Sigmoid colon (tissue), 7 donors: Measurements from ENCODE around the gene PLA1A. TPM values are rescaled to one million over a fixed set of nuclear protein-coding genes. Genes with fewer than 3 reads are reported as not detected.

Source experiments
- polyA plus RNA-seq, 3 donors: library from polyadenylated mRNA; stranded (reverse); fragments of 200-250 nt; gene quantifications; one replicate each; pipeline ENCODE4 v1.2.3, GENCODE V29; 2013
- total RNA-seq, 4 donors: library from RNA; depleted of rRNA; stranded (reverse); fragments of >200 nt; gene quantifications; one replicate each; pipeline ENCODE4 v1.1.0, GENCODE V29; 2016
- donor health status: healthy with polysubstance abuse.
- donor health status: Bipolar disorder and iron deficiency.
- donor health status: healthy.

PLA1A gene
- total and polyA plus RNA-seq, 7 donors: 0.69 to 4.6 (median 2.1) TPM; not detected in 1

Other genes starting within 250 kb of the PLA1A start
- 10 to 100 TPM; 14.8 to 48.5 (median 20.1) TPM for gene TMEM39A, start 134.3 kb upstream of the PLA1A start, total RNA-seq
- 1 to 10 TPM; 1.4 to 9.4 (median 6.0) TPM for gene TMEM39A, start 134.3 kb upstream of the PLA1A start, polyA plus RNA-seq
- gene POGLUT1, start 128.9 kb upstream of the PLA1A start, total RNA-seq: 10 to 100 TPM; 10.0 to 14.1 (median 11.4) TPM
- gene POGLUT1, start 128.9 kb upstream of the PLA1A start, polyA plus RNA-seq: 1 to 10 TPM; 2.4 to 8.3 (median 3.7) TPM
- gene TIMMDC1, start 99.3 kb upstream of the PLA1A start, total RNA-seq: 10 to 100 TPM; 37.6 to 59.6 (median 53.1) TPM
- 10 to 100 TPM; 51.7 to 77.2 (median 63.8) TPM for gene TIMMDC1, start 99.3 kb upstream of the PLA1A start, polyA plus RNA-seq
- 1 to 10 TPM in 1 of 4 donors, under 1 TPM in 1, not detected in 2; 0.27 to 2.2 TPM for gene CD80, start 38.3 kb upstream of the PLA1A start, total RNA-seq
- 1 to 10 TPM in 2 of 3 donors, not detected in 1; 1.2 to 2.0 TPM for gene CD80, start 38.3 kb upstream of the PLA1A start, polyA plus RNA-seq
- 10 to 100 TPM in 1 of 4 donors, 1 to 10 TPM in 3; 6.3 to 11.6 (median 9.7) TPM for gene ADPRH, start 18.4 kb upstream of the PLA1A start, total RNA-seq
- 1 to 10 TPM; 1.2 to 7.2 (median 2.8) TPM for gene ADPRH, start 18.4 kb upstream of the PLA1A start, polyA plus RNA-seq
- gene POPDC2, start 62.7 kb downstream of the PLA1A start, total RNA-seq: 100 to 1,000 TPM in 3 of 4 donors, 10 to 100 TPM in 1; 86.6 to 203 (median 169) TPM
- gene POPDC2, start 62.7 kb downstream of the PLA1A start, polyA plus RNA-seq: 10 to 100 TPM in 1 of 3 donors, 1 to 10 TPM in 2; 1.2 to 13.1 (median 3.6) TPM
- 10 to 100 TPM; 19.0 to 61.4 (median 42.4) TPM for gene COX17, start 79.5 kb downstream of the PLA1A start, total RNA-seq
- gene COX17, start 79.5 kb downstream of the PLA1A start, polyA plus RNA-seq: 100 to 1,000 TPM; 125 to 267 (median 241) TPM
- gene CFAP91, start 105.1 kb downstream of the PLA1A start, total RNA-seq: 10 to 100 TPM in 2 of 4 donors, 1 to 10 TPM in 2; 1.4 to 11.8 (median 8.8) TPM
- 1 to 10 TPM in 1 of 3 donors, under 1 TPM in 2; 0.39 to 1.2 (median 0.92) TPM for gene CFAP91, start 105.1 kb downstream of the PLA1A start, polyA plus RNA-seq
- gene NR1I2, start 184.2 kb downstream of the PLA1A start, total RNA-seq: 1 to 10 TPM in 1 of 4 donors, under 1 TPM in 1, not detected in 2; 0.54 to 1.1 TPM
- 10 to 100 TPM; 33.6 to 50.6 (median 39.6) TPM for gene NR1I2, start 184.2 kb downstream of the PLA1A start, polyA plus RNA-seq